Lower leg skin (tissue), 4 donors: ENCODE results near the gene YPEL4. TPM values are rescaled to one million over a fixed set of nuclear protein-coding genes. Genes with fewer than 3 reads are reported as not detected.

Source experiments
- DNase-seq, 2 donors: peaks; one replicate each; pipeline ENCODE4 v3.0.0-alpha.2; 2019; ENCODE audit warnings: low spot score in 2 of 2
- H3K4me3 ChIP-seq: fragments of 200-600 bp; sonication (generic); 2 replicates; pipeline ENCODE4 v1.5.1; 2017; ENCODE audit warnings: mild to moderate bottlenecking, low read depth; ENCODE audit not compliant: poor library complexity, severe bottlenecking
- CTCF ChIP-seq, 3 donors: fragments of 450-650 bp; IDR thresholded peaks; one replicate each; pipeline ENCODE4 v1.5.1; 2016; ENCODE audit warnings: antibody characterized with exemption in 3 of 3, mild to moderate bottlenecking in 3 of 3, moderate library complexity in 2 of 3
- POLR2A ChIP-seq, 2 donors: fragments of 450-650 bp; IDR thresholded peaks; one replicate each; pipeline ENCODE4 v1.6.1; 2016 to 2017; ENCODE audit warnings: antibody characterized with exemption in 2 of 2, mild to moderate bottlenecking in 1 of 2, moderate library complexity in 1 of 2
- WGBS, 2 donors: methylation state at CpG; one replicate each; pipeline ENCODE4 v1.1.5; 2018; 5-methylcytosine and 5-hydroxymethylcytosine counted together
- intact Hi-C: fragments of 100-400 bp; cut with DNase I; formaldehyde crosslinking; loops from one replicate; pipeline ENCODE4 v1.15.0; 2023; ENCODE audit warnings: low total_unique reads
- total RNA-seq, 4 donors: library from RNA; depleted of rRNA; stranded (reverse); fragments of >200 nt; gene quantifications; one replicate each; pipeline ENCODE4 v1.1.0, GENCODE V29; 2016

Gene YPEL4
- total RNA-seq, 4 donors from 2014 or later: 0.91 to 4.3 (median 2.9) TPM

GRCh38 chr11:57634311-57634710 lies 15.4 kb downstream of the YPEL4 start:
- TF ChIP-seq CTCF (IDR thresholded peaks at IDR 0.05): no peak

GRCh38 chr11:57633394-57634070 lies 16.2 kb downstream of the YPEL4 start:
- H3K4me3 ChIP-seq: no peak overlapping the region
- TF ChIP-seq POLR2A (IDR thresholded peaks at IDR 0.05) (no peak), CTCF (IDR thresholded peaks at IDR 0.05) (no peak)
- intact Hi-C loops: no loop called here
- WGBS, 2 donors: 58 to 67% methylated on average over 6 of the region's 6 CpGs
- no peak for DNase-seq

More at GRCh38 chr11:57634311-57634710, 15.4 kb downstream of the YPEL4 start:
- no peak overlapping the region for H3K4me3 ChIP-seq
- DNase-seq: no peak
- intact Hi-C loops: no loop called here

- TF ChIP-seq CTCF (IDR thresholded peaks at IDR 0.05) (no peak), POLR2A (IDR thresholded peaks at IDR 0.05) (no peak)
- WGBS, 2 donors: 44% methylated on average over 5 of the region's 5 CpGs
- no peak for DNase-seq
- intact Hi-C loops: no loop called here
- H3K4me3 ChIP-seq: no peak overlapping the region
Measured at GRCh38 chr11:57632116-57632515, 17.6 kb downstream of the YPEL4 start.

GRCh38 chr11:57630171-57630570 lies 19.5 kb downstream of the YPEL4 start:
- intact Hi-C loops: no loop called here
- WGBS, 2 donors: 54 to 66% methylated on average over 2 of the region's 2 CpGs
- DNase-seq: no peak

GRCh38 chr11:57626895-57627294 lies 22.8 kb downstream of the YPEL4 start:
- intact Hi-C loops: loop anchor here (5.0 kb wide), 1 partner anchor 1210 kb away; no protein-coding TSS in a partner anchor
- H3K4me3 ChIP-seq: no peak overlapping the region
- 92% methylated on average over 1 of the region's 1 CpG for WGBS, 2 donors
- no peak for DNase-seq
- no peak for TF ChIP-seq CTCF (IDR thresholded peaks at IDR 0.05)
- TF ChIP-seq POLR2A (IDR thresholded peaks at IDR 0.05): no peak

More at GRCh38 chr11:57630171-57630570, 19.5 kb downstream of the YPEL4 start:
- TF ChIP-seq POLR2A (IDR thresholded peaks at IDR 0.05) (no peak), CTCF (IDR thresholded peaks at IDR 0.05) (no peak)
- H3K4me3 ChIP-seq: no peak overlapping the region

- 85 to 89% methylated on average over 2 of the region's 2 CpGs for WGBS, 2 donors
Measured at GRCh38 chr11:57624864-57625263, 24.8 kb downstream of the YPEL4 start.

More at GRCh38 chr11:57624864-57625263, 24.8 kb downstream of the YPEL4 start:
- DNase-seq: no peak
- intact Hi-C loops: loop anchor here (5.0 kb wide), 1 partner anchor 1212 kb away; no protein-coding TSS in a partner anchor
- no peak for TF ChIP-seq CTCF (IDR thresholded peaks at IDR 0.05)
- no peak for TF ChIP-seq POLR2A (IDR thresholded peaks at IDR 0.05)
- H3K4me3 ChIP-seq: no peak overlapping the region
